Endothelial cell of umbilical vein (primary cell): ENCODE results near the gene JMJD8. TPM values are rescaled to one million over a fixed set of nuclear protein-coding genes. Genes with fewer than 3 reads are reported as not detected.

ENCODE experiments used
- BruUV-seq: library from RNA; stranded (reverse); fragments of 400-500 nt; replicated peaks from 2 replicates; lab custom pipeline; 2021; lab: Mats Ljungman, UMichigan
- CTCF ChIA-PET: fragments of 300-600, 350-600 bp; sonication (Branson Sonifier 250); formaldehyde crosslinking; loops from one replicate; lab custom pipeline; 2021; ENCODE audit warnings: antibody characterized with exemption, inconsistent platforms; lab: Charles Lee
- POLR2A ChIA-PET: fragments of 300-600, 350-600 bp; sonication (Branson Sonifier 250); formaldehyde crosslinking; loops from one replicate; lab custom pipeline; 2021; ENCODE audit warnings: antibody characterized with exemption, inconsistent platforms; lab: Charles Lee
- DNase-seq: peaks from one replicate; pipeline ENCODE4 v3.0.0-alpha.2; 2011; ENCODE audit warnings: low read depth, low spot score
- FAIRE-seq: peaks from 2 replicates; lab custom pipeline; 2011; peaks lifted over from hg19 to GRCh38; lab: Jason Lieb, UNC
- H2AFZ ChIP-seq: 2 replicates; pipeline ENCODE4 v1.6.0; 2012; ENCODE audit warnings: low read depth, low read length, control low read depth, inconsistent platforms
- H3K27ac ChIP-seq: 2 replicates; pipeline ENCODE4 v1.5.1; 2011; ENCODE audit warnings: low read depth, mild to moderate bottlenecking, control low read depth, low read length, moderate library complexity; ENCODE audit not compliant: insufficient read depth
- H3K27me3 ChIP-seq, 2 experiments: 2 replicates each; pipeline versions ENCODE4 v1.6.0 to v1.6.1; 2011; ENCODE audit warnings: low read length in 2 of 2, mixed read lengths in 1 of 2; ENCODE audit not compliant: control insufficient read depth in 2 of 2, insufficient read depth in 2 of 2
- H3K36me3 ChIP-seq, 2 experiments: 2 replicates in 1 of 2; 3 replicates in 1 of 2; pipeline ENCODE4 v1.5.1; 2011; ENCODE audit warnings: low read length in 2 of 2, mild to moderate bottlenecking in 1 of 2, moderate library complexity in 1 of 2; ENCODE audit not compliant: control insufficient read depth in 2 of 2, insufficient read depth in 2 of 2; ENCODE audit errors: extremely low read depth in 1 of 2
- H3K4me1 ChIP-seq: 3 replicates; pipeline ENCODE4 v1.5.1; 2011; ENCODE audit warnings: mild to moderate bottlenecking, low read length; ENCODE audit not compliant: control insufficient read depth, insufficient read depth; ENCODE audit errors: extremely low read depth
- H3K4me2 ChIP-seq: 2 replicates; pipeline ENCODE4 v1.6.1; 2011; ENCODE audit warnings: low read length, control low read depth, mixed read lengths; ENCODE audit not compliant: insufficient read depth
- H3K4me3 ChIP-seq, 3 experiments: fragments of 200-600 bp in 1 of 3; sonication (generic), shearing (Covaris generic) in 1 of 3; replicated peaks in 1 of 3; 2 replicates each; pipeline ENCODE4 v1.5.1; 2011 to 2016; ENCODE audit warnings: control low read depth in 3 of 3, low read length in 3 of 3, mild to moderate bottlenecking in 2 of 3, inconsistent platforms in 1 of 3, low read depth in 1 of 3, moderate library complexity in 1 of 3; ENCODE audit not compliant: insufficient read depth in 1 of 3
- H3K79me2 ChIP-seq: 2 replicates; pipeline ENCODE4 v1.6.0; 2012; ENCODE audit warnings: low read length, inconsistent platforms; ENCODE audit not compliant: control insufficient read depth, insufficient read depth
- H3K9ac ChIP-seq: replicated peaks from 2 replicates; pipeline ENCODE3; 2011; ENCODE audit warnings: low read length, control low read depth; ENCODE audit not compliant: insufficient read depth; ENCODE audit errors: extremely low read depth
- H3K9me1 ChIP-seq: replicated peaks from 3 replicates; pipeline ENCODE4 v1.6.0; 2011; ENCODE audit warnings: mild to moderate bottlenecking, low read length; ENCODE audit not compliant: control insufficient read depth, insufficient read depth; ENCODE audit errors: extremely low read depth
- H3K9me3 ChIP-seq: replicated peaks from 2 replicates; pipeline ENCODE4 v1.5.1; 2012; ENCODE audit warnings: low read length, inconsistent platforms; ENCODE audit not compliant: control insufficient read depth, insufficient read depth
- H4K20me1 ChIP-seq: replicated peaks from 2 replicates; pipeline ENCODE3; 2011; ENCODE audit warnings: mild to moderate bottlenecking, low read length; ENCODE audit not compliant: control insufficient read depth, insufficient read depth; ENCODE audit errors: extremely low read depth
- GATA2 ChIP-seq: IDR thresholded peaks from 2 replicates; pipeline ENCODE4 v1.7.0; 2011; ENCODE audit warnings: low read depth, mild to moderate bottlenecking, moderate library complexity, mixed read lengths, low read length; ENCODE audit not compliant: insufficient read length, insufficient read depth
- JUN ChIP-seq: IDR thresholded peaks from 2 replicates; pipeline ENCODE4 v1.6.1; 2011; ENCODE audit warnings: borderline replicate concordance, low read depth; ENCODE audit not compliant: insufficient read length, insufficient read depth
- POLR2AphosphoS5 ChIP-seq: IDR thresholded peaks from 2 replicates; pipeline ENCODE4 v1.6.1; 2012; ENCODE audit warnings: low read depth, mild to moderate bottlenecking, control low read depth, low read length, moderate library complexity; ENCODE audit not compliant: insufficient read depth
- dilution Hi-C: fragments of 300-500 bp; cut with MboI; formaldehyde crosslinking; loops from one replicate; pipeline ENCODE4 v1.15.0; 2019; ENCODE audit warnings: low sequenced_read_pairs; ENCODE audit not compliant: extremely low pct_ligation_motif_present
- intact Hi-C: fragments of 100-400 bp; cut with micrococcal nuclease; formaldehyde crosslinking; loops from one replicate; pipeline ENCODE4 v1.10.0; 2022
- polyA plus RNA-seq, 4 experiments: library from polyadenylated mRNA; depleted of rRNA in 3 of 4; stranded (reverse) in 3 of 4; unstranded in 1 of 4; fragments of >200 nt; gene quantifications; 2 replicates each; pipeline versions ENCODE4 v1.2.1 to v1.2.3, GENCODE V29; 2011 to 2012; ENCODE audit warnings: missing spikeins in 1 of 4
- total RNA-seq: library from RNA; stranded (reverse); gene quantifications from 2 replicates; pipeline ENCODE4 v1.2.3, GENCODE V29; 2021
- TF ChIP-seq, protein P1 (sequence below), 2 donors: IDR thresholded peaks; 1 replicate in 1 of 2; 2 replicates in 1 of 2; pipeline ENCODE4 v1.5.1; 2011; ENCODE audit warnings: low read length in 2 of 2, mild to moderate bottlenecking in 2 of 2, moderate library complexity in 2 of 2, control low read depth in 1 of 2, inconsistent platforms in 1 of 2, low read depth in 1 of 2; ENCODE audit not compliant: insufficient read depth in 1 of 2; ENCODE audit errors: extremely low read depth in 1 of 2

Gene JMJD8
- total and polyA plus RNA-seq, 2 donors (not counting 3 experiments of a cell fraction or from before 2014, with no cell fraction given), result 55.1 to 102 TPM

DNA sequence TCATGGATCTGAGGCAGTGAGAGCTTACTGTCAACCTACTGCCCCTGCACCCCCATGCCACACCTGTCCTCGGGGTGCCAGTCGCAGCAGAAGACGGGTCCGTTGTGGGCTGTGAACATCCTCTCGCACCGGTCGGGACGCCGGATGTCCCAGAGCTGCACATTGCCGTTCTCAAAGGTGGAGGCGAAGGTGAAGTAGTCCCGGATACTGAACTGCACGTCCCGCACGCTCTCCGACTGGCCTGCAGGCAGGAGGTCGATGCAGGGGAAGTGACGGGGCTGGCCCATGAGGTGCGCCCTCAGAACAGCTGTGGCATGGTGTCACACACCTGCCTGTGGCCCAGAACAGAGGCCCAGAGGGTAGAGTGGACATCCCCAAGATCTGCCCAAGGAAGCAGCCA, 3.4 kb upstream of the JMJD8 start:
- POLR2A ChIA-PET, result no interaction called here
- dilution Hi-C loops, result no loop called here
- H3K9me3 ChIP-seq, result no peaks in the 10 kb centered on the region
- no peak overlapping the region for H2AFZ ChIP-seq
- peaks cover 11% of the 10 kb centered on the region for H3K4me1 ChIP-seq
- no peak overlapping the region for H3K4me3 ChIP-seq
- TF ChIP-seq POLR2AphosphoS5, result no peak
- H4K20me1 ChIP-seq, result no peaks in the 10 kb centered on the region
- peaks cover 2 to 15% of the 10 kb centered on the region in 2 experiments for H3K36me3 ChIP-seq
- no peak overlapping the region for H3K27ac ChIP-seq
- peaks cover 12% of the 10 kb centered on the region for H3K79me2 ChIP-seq
- H3K9me1 ChIP-seq, result no peaks in the 10 kb centered on the region
- DNase-seq (no peak), FAIRE-seq (no peak)
- CTCF ChIA-PET, result interaction anchor here (0.7 to 1.3 kb wide), 2 partner anchors 8 to 295 kb away, joined by 3 to 4 read pairs; no protein-coding TSS in a partner anchor
- H3K9ac ChIP-seq, result no peak overlapping the region
- no peak overlapping the region for H3K4me2 ChIP-seq
- intact Hi-C loops, result no loop called here
- peaks cover 0 to 3% of the 10 kb centered on the region in 2 experiments for H3K27me3 ChIP-seq
- no TSS peak for BruUV-seq

DNA sequence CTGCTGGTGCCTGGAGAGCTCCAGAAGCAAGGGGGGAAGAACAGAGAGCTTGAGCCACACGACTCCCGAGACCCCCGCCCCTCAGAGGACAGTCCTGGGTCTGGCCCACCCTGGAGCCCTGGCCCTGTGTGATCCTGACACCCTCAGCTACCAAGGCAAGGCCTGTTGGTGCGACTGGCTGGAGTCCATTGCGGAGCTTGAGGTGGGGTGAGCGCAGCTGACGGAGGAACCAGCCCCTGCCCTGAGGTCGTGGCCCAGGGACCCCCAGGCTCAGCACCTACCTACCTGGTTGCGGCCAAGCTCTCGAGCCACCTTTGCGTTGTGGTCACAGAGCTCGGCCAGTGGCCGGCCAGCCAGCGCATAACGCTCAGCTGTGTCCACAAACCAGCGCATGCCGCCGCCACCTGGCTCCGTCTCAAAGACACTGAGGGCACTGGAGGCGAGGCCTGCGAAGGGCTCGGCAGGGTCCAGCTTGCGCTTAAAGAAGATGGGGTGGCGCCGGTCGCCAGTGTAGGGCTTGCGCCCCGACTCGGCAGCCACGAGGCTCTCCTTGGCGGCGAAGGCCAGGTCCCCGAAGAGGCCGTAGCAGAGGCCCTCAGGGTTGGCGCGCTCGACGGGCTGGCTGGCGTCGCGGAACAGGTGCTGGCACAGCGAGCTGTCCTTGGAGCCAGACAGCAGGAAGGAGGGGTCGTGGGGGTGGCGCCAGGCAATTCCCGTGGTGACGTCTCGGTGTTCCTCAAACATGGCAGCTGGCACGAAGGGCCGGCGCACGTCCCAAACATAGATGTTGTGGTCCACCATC, 2.5 kb upstream of the JMJD8 start:
- ChIA-PET POLR2A (no interaction called here), CTCF (interaction anchor here (0.7 to 1.8 kb wide), 4 partner anchors 9 to 295 kb away, joined by 3 to 5 read pairs (median 4); no protein-coding TSS in a partner anchor)
- Histone ChIP-seq H3K9ac (no peak overlapping the region), H3K4me3 (no peak overlapping the region), H2AFZ (no peak overlapping the region), H3K9me3 (no peaks in the 10 kb centered on the region), H3K27me3 (no peaks in the 10 kb centered on the region), H3K9me1 (no peaks in the 10 kb centered on the region), H3K27ac (no peak overlapping the region), H4K20me1 (no peaks in the 10 kb centered on the region), H3K4me2 (no peak overlapping the region), H3K36me3 (peaks cover 7 to 21% of the 10 kb centered on the region in 2 experiments), H3K4me1 (peaks cover 16% of the 10 kb centered on the region), H3K79me2 (peaks cover 20% of the 10 kb centered on the region)
- DNase-seq (no peak), FAIRE-seq (no peak)
- intact Hi-C loops (no loop called here), dilution Hi-C loops (no loop called here)
- TF ChIP-seq GATA2 (no peak), JUN (no peak)
- TF ChIP-seq, protein P1, sequence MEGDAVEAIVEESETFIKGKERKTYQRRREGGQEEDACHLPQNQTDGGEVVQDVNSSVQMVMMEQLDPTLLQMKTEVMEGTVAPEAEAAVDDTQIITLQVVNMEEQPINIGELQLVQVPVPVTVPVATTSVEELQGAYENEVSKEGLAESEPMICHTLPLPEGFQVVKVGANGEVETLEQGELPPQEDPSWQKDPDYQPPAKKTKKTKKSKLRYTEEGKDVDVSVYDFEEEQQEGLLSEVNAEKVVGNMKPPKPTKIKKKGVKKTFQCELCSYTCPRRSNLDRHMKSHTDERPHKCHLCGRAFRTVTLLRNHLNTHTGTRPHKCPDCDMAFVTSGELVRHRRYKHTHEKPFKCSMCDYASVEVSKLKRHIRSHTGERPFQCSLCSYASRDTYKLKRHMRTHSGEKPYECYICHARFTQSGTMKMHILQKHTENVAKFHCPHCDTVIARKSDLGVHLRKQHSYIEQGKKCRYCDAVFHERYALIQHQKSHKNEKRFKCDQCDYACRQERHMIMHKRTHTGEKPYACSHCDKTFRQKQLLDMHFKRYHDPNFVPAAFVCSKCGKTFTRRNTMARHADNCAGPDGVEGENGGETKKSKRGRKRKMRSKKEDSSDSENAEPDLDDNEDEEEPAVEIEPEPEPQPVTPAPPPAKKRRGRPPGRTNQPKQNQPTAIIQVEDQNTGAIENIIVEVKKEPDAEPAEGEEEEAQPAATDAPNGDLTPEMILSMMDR (IDR thresholded peaks at IDR 0.05; ENCODE audit: extremely low read depth in 1 of 2, insufficient read depth in 1 of 2, low read depth in 1 of 2, low read length in 2 of 2), result no peak
- BruUV-seq, result no TSS peak
